Endothelial cell of umbilical vein (primary cell): Measurements from ENCODE around the gene HBEGF. TPM values are rescaled to one million over a fixed set of nuclear protein-coding genes. Genes with fewer than 3 reads are reported as not detected.

Source experiments
- BruUV-seq: library from RNA; stranded (reverse); fragments of 400-500 nt; replicated peaks from 2 replicates; lab custom pipeline; 2021; lab: Mats Ljungman, UMichigan
- CTCF ChIA-PET: fragments of 300-600, 350-600 bp; sonication (Branson Sonifier 250); formaldehyde crosslinking; loops from one replicate; lab custom pipeline; 2021; ENCODE audit warnings: antibody characterized with exemption, inconsistent platforms; lab: Charles Lee
- POLR2A ChIA-PET: fragments of 300-600, 350-600 bp; sonication (Branson Sonifier 250); formaldehyde crosslinking; loops from one replicate; lab custom pipeline; 2021; ENCODE audit warnings: antibody characterized with exemption, inconsistent platforms; lab: Charles Lee
- DNase-seq: peaks from one replicate; pipeline ENCODE4 v3.0.0-alpha.2; 2011; ENCODE audit warnings: low read depth, low spot score
- FAIRE-seq: peaks from 2 replicates; lab custom pipeline; 2011; peaks lifted over from hg19 to GRCh38; lab: Jason Lieb, UNC
- H2AFZ ChIP-seq: 2 replicates; pipeline ENCODE4 v1.6.0; 2012; ENCODE audit warnings: low read depth, low read length, control low read depth, inconsistent platforms
- H3K27ac ChIP-seq: 2 replicates; pipeline ENCODE4 v1.5.1; 2011; ENCODE audit warnings: low read depth, mild to moderate bottlenecking, control low read depth, low read length, moderate library complexity; ENCODE audit not compliant: insufficient read depth
- H3K27me3 ChIP-seq, 2 experiments: 2 replicates each; pipeline versions ENCODE4 v1.6.0 to v1.6.1; 2011; ENCODE audit warnings: low read length in 2 of 2, mixed read lengths in 1 of 2; ENCODE audit not compliant: control insufficient read depth in 2 of 2, insufficient read depth in 2 of 2
- H3K36me3 ChIP-seq, 2 experiments: 2 replicates in 1 of 2; 3 replicates in 1 of 2; pipeline ENCODE4 v1.5.1; 2011; ENCODE audit warnings: low read length in 2 of 2, mild to moderate bottlenecking in 1 of 2, moderate library complexity in 1 of 2; ENCODE audit not compliant: control insufficient read depth in 2 of 2, insufficient read depth in 2 of 2; ENCODE audit errors: extremely low read depth in 1 of 2
- H3K4me1 ChIP-seq: 3 replicates; pipeline ENCODE4 v1.5.1; 2011; ENCODE audit warnings: mild to moderate bottlenecking, low read length; ENCODE audit not compliant: control insufficient read depth, insufficient read depth; ENCODE audit errors: extremely low read depth
- H3K4me2 ChIP-seq: 2 replicates; pipeline ENCODE4 v1.6.1; 2011; ENCODE audit warnings: low read length, control low read depth, mixed read lengths; ENCODE audit not compliant: insufficient read depth
- H3K4me3 ChIP-seq, 3 experiments: fragments of 200-600 bp in 1 of 3; sonication (generic), shearing (Covaris generic) in 1 of 3; replicated peaks in 1 of 3; 2 replicates each; pipeline ENCODE4 v1.5.1; 2011 to 2016; ENCODE audit warnings: control low read depth in 3 of 3, low read length in 3 of 3, mild to moderate bottlenecking in 2 of 3, inconsistent platforms in 1 of 3, low read depth in 1 of 3, moderate library complexity in 1 of 3; ENCODE audit not compliant: insufficient read depth in 1 of 3
- H3K79me2 ChIP-seq: 2 replicates; pipeline ENCODE4 v1.6.0; 2012; ENCODE audit warnings: low read length, inconsistent platforms; ENCODE audit not compliant: control insufficient read depth, insufficient read depth
- H3K9ac ChIP-seq: replicated peaks from 2 replicates; pipeline ENCODE3; 2011; ENCODE audit warnings: low read length, control low read depth; ENCODE audit not compliant: insufficient read depth; ENCODE audit errors: extremely low read depth
- H3K9me1 ChIP-seq: replicated peaks from 3 replicates; pipeline ENCODE4 v1.6.0; 2011; ENCODE audit warnings: mild to moderate bottlenecking, low read length; ENCODE audit not compliant: control insufficient read depth, insufficient read depth; ENCODE audit errors: extremely low read depth
- H3K9me3 ChIP-seq: replicated peaks from 2 replicates; pipeline ENCODE4 v1.5.1; 2012; ENCODE audit warnings: low read length, inconsistent platforms; ENCODE audit not compliant: control insufficient read depth, insufficient read depth
- H4K20me1 ChIP-seq: replicated peaks from 2 replicates; pipeline ENCODE3; 2011; ENCODE audit warnings: mild to moderate bottlenecking, low read length; ENCODE audit not compliant: control insufficient read depth, insufficient read depth; ENCODE audit errors: extremely low read depth
- EZH2 ChIP-seq: IDR thresholded peaks from 2 replicates; pipeline ENCODE4 v1.6.1; 2012; ENCODE audit warnings: borderline replicate concordance, low read depth, mild to moderate bottlenecking, moderate library complexity, low read length, inconsistent platforms; ENCODE audit not compliant: severe bottlenecking
- FOS ChIP-seq: IDR thresholded peaks from 2 replicates; pipeline ENCODE4 v1.6.1; 2011; ENCODE audit warnings: mild to moderate bottlenecking, low read length, moderate library complexity, borderline replicate concordance; ENCODE audit not compliant: insufficient read depth
- GATA2 ChIP-seq: IDR thresholded peaks from 2 replicates; pipeline ENCODE4 v1.7.0; 2011; ENCODE audit warnings: low read depth, mild to moderate bottlenecking, moderate library complexity, mixed read lengths, low read length; ENCODE audit not compliant: insufficient read length, insufficient read depth
- JUN ChIP-seq: IDR thresholded peaks from 2 replicates; pipeline ENCODE4 v1.6.1; 2011; ENCODE audit warnings: borderline replicate concordance, low read depth; ENCODE audit not compliant: insufficient read length, insufficient read depth
- MYC ChIP-seq: IDR thresholded peaks from one replicate; pipeline ENCODE4 v1.6.1; 2011; ENCODE audit warnings: mild to moderate bottlenecking, low read depth, low read length
- POLR2A ChIP-seq: IDR thresholded peaks from 2 replicates; pipeline ENCODE4 v1.6.1; 2012; ENCODE audit warnings: low read depth, mild to moderate bottlenecking, control low read depth, low read length
- dilution Hi-C: fragments of 300-500 bp; cut with MboI; formaldehyde crosslinking; loops from one replicate; pipeline ENCODE4 v1.15.0; 2019; ENCODE audit warnings: low sequenced_read_pairs; ENCODE audit not compliant: extremely low pct_ligation_motif_present
- intact Hi-C: fragments of 100-400 bp; cut with micrococcal nuclease; formaldehyde crosslinking; loops from one replicate; pipeline ENCODE4 v1.10.0; 2022
- polyA plus RNA-seq, 4 experiments: library from polyadenylated mRNA; depleted of rRNA in 3 of 4; stranded (reverse) in 3 of 4; unstranded in 1 of 4; fragments of >200 nt; gene quantifications; 2 replicates each; pipeline versions ENCODE4 v1.2.1 to v1.2.3, GENCODE V29; 2011 to 2012; ENCODE audit warnings: missing spikeins in 1 of 4
- total RNA-seq: library from RNA; stranded (reverse); gene quantifications from 2 replicates; pipeline ENCODE4 v1.2.3, GENCODE V29; 2021
- TF ChIP-seq, protein P1 (sequence below): IDR thresholded peaks from 2 replicates; pipeline ENCODE4 v1.6.1; 2011; ENCODE audit not compliant: insufficient read depth, insufficient read length

The HBEGF gene
- total and polyA plus RNA-seq, 2 donors (not counting 3 experiments of a cell fraction or from before 2014, with no cell fraction given) = 33.2 to 79.8 TPM

DNA sequence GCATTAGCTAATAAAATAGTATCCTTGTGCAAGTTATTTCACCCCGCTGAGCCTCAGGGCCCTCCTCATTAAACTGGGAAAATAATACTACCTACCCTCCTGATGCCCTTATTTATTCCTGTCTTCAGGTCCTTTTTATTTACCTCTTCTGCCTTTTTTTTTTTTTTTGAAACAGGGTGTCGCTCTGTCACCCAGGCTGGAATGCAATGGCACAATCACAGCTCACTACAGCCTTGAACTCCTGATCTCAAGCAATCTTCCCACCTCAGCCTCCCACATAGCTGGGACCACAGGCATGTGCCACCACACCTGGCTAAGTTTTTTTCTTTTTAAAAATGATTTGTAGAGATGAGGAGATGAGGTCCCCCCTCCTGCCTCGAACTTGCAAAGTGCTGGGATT lies 20.9 kb downstream of the HBEGF start:
- dilution Hi-C loops = no loop called here
- Histone ChIP-seq H3K4me3 (no peak overlapping the region), H3K36me3 (no peaks in the 10 kb centered on the region), H3K9me3 (no peaks in the 10 kb centered on the region), H2AFZ (no peak overlapping the region), H3K9ac (no peak overlapping the region), H3K4me1 (peaks cover 63% of the 10 kb centered on the region), H3K4me2 (no peak overlapping the region), H3K27me3 (no peaks in the 10 kb centered on the region), H3K9me1 (no peaks in the 10 kb centered on the region), H3K79me2 (no peaks in the 10 kb centered on the region), H3K27ac (no peak overlapping the region), H4K20me1 (no peaks in the 10 kb centered on the region)
- FAIRE-seq (no peak), DNase-seq (no peak)
- ChIA-PET POLR2A (interaction anchor here (1.1 kb wide), 1 partner anchor 80 kb away, joined by 3 read pairs; no protein-coding TSS in a partner anchor), CTCF (interaction anchor here (4.4 to 4.6 kb wide), 2 partner anchors 14 to 21 kb away, joined by 29 to 40 read pairs; partner anchors contain the start of gene HBEGF)
- intact Hi-C loops = no loop called here
- TF ChIP-seq POLR2A = no peak
- no peak for TF ChIP-seq GATA2
- TF ChIP-seq JUN = no peak
- TF ChIP-seq FOS = no peak
- TF ChIP-seq, protein P1, sequence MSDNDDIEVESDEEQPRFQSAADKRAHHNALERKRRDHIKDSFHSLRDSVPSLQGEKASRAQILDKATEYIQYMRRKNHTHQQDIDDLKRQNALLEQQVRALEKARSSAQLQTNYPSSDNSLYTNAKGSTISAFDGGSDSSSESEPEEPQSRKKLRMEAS = no peak
- no peak for TF ChIP-seq MYC
- TF ChIP-seq EZH2 = no peak
- no TSS peak for BruUV-seq
